ENCODE data around the gene DSTYK.

DSTYK gene

GRCh38 chr1:205172729-205173366, 38.7 kb downstream of the DSTYK start:
- TF ChIP-seq CTCF (IDR thresholded peaks at IDR 0.05; ENCODE audit: insufficient read depth, missing control alignments): no peak
- no peak for DNase-seq (ENCODE audit: insufficient read length, low spot score)
- FAIRE-seq: no peak

GRCh38 chr1:205171369-205171768, 40.1 kb downstream of the DSTYK start:
- FAIRE-seq: no peak
- DNase-seq (ENCODE audit: insufficient read length, low spot score): no peak
- TF ChIP-seq CTCF (IDR thresholded peaks at IDR 0.05; ENCODE audit: insufficient read depth, missing control alignments): no peak

- DNase-seq (ENCODE audit: insufficient read length, low spot score) (no peak), FAIRE-seq (no peak)
- TF ChIP-seq CTCF (IDR thresholded peaks at IDR 0.05; ENCODE audit: insufficient read depth, missing control alignments): no peak
Observed at GRCh38 chr1:205170532-205171269, 40.8 kb downstream of the DSTYK start.

- DNase-seq (ENCODE audit: insufficient read length, low spot score): no peak
- no peak for FAIRE-seq
- TF ChIP-seq CTCF (IDR thresholded peaks at IDR 0.05; ENCODE audit: insufficient read depth, missing control alignments): no peak
Observed at GRCh38 chr1:205169248-205169647, 42.3 kb downstream of the DSTYK start.

- DNase-seq (ENCODE audit: insufficient read length, low spot score) (no peak), FAIRE-seq (no peak)
- no peak for TF ChIP-seq CTCF (IDR thresholded peaks at IDR 0.05; ENCODE audit: insufficient read depth, missing control alignments)
Observed at GRCh38 chr1:205168291-205168690, 43.2 kb downstream of the DSTYK start.

- DNase-seq (ENCODE audit: insufficient read length, low spot score) (no peak), FAIRE-seq (no peak)
- TF ChIP-seq CTCF (IDR thresholded peaks at IDR 0.05; ENCODE audit: insufficient read depth, missing control alignments): no peak
Observed at GRCh38 chr1:205162301-205162700, 49.2 kb downstream of the DSTYK start.

- no peak for TF ChIP-seq CTCF (IDR thresholded peaks at IDR 0.05; ENCODE audit: insufficient read depth, missing control alignments)
- DNase-seq (ENCODE audit: insufficient read length, low spot score): no peak
- no peak for FAIRE-seq
Observed at GRCh38 chr1:205161076-205161475, 50.4 kb downstream of the DSTYK start.

Measured in D721Med (cell line).